Measurements from ENCODE around the gene ZNF627.
"Not testable (repeated sequence)": the region's sequence is repeated elsewhere in the genome, so short reads cannot be mapped to it uniquely, and the experiment has no call there.

ZNF627 gene

DNA sequence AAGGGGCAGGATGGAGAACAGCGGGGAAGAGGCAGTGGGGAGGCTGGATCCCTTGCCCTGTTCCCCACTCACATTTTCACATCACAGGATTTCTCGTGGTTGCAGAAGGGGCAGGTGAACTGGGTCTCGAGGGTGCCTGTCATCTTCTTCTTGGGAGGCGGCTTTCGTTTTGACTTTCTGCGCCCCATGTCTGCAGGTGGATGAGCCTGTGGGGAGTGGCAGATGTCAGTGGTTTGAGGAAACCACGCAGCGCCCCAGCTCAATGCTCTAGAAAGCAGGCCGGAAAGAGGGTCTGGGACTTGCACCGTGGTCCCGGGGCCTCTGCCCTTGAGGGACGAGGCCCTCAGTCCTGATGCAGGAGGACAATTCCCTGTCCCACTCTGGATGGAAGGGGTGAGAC, 43.1 kb upstream of the ZNF627 start:
- H3K4me3 ChIP-seq (ENCODE audit: low read depth, low read length): no peak overlapping the region
- TF ChIP-seq, protein P1, sequence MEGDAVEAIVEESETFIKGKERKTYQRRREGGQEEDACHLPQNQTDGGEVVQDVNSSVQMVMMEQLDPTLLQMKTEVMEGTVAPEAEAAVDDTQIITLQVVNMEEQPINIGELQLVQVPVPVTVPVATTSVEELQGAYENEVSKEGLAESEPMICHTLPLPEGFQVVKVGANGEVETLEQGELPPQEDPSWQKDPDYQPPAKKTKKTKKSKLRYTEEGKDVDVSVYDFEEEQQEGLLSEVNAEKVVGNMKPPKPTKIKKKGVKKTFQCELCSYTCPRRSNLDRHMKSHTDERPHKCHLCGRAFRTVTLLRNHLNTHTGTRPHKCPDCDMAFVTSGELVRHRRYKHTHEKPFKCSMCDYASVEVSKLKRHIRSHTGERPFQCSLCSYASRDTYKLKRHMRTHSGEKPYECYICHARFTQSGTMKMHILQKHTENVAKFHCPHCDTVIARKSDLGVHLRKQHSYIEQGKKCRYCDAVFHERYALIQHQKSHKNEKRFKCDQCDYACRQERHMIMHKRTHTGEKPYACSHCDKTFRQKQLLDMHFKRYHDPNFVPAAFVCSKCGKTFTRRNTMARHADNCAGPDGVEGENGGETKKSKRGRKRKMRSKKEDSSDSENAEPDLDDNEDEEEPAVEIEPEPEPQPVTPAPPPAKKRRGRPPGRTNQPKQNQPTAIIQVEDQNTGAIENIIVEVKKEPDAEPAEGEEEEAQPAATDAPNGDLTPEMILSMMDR (IDR thresholded peaks at IDR 0.05; ENCODE audit: low read depth, low read length): no peak

DNA sequence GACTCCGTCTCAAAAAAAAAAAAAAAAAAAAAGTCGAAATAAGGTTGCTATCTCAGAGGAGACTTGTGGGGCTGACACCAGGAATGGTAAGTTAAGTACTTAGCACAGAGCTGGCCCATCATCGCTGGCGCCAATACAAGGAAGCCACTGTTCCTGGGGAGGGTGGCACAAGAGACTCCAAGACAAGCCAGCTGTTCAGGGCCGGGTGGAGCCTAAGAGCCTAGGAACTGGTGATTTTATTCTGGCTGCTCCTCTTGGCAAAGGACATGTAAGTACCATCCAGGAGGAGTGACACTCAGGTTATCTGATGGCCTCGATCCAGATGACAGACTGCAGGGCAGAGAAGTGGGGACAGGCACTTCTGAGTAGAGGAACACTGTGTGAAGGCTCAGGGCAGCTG, 42.0 kb upstream of the ZNF627 start:
- TF ChIP-seq, protein P1 (IDR thresholded peaks at IDR 0.05; ENCODE audit: low read depth, low read length): no peak

DNA sequence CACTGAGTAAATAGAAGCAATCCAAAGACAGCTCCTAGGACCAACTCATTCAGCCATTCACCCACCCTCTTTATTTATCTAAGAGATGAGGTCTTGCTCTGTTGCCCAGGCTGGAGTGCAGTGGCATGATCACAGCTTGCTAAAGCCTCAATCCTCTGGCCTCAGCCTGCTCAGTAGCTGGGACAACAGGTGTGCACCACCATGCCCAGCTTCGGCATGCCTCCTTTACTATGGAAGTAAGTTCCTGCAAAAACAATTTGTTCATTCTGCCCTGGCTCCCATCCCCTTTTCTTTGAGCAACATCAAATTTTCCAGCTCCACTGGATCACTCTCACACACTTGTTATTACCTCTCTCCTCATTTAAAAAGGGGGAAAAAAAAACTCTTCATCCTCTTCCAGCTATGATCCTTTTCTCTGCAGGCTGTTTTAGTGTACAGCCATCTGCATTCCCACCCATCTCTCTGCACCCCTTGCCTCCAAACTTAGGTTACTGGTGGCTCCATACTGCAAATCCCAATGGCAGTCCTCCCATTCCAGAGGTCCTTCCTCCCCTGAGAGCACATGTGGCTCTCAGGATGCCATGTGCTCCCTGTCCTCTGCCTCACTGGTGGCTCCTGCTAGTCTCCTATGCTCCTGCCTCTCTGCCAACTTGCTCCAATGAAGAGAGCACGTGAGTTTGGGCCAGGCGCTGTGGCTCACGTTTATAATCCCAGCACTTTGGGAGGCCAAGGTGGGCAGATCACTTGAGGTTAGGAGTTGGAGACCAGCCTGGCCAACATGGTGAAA, 40.5 kb upstream of the ZNF627 start:
- TF ChIP-seq, protein P1 (IDR thresholded peaks at IDR 0.05; ENCODE audit: low read depth, low read length): no peak
- H3K4me3 ChIP-seq (ENCODE audit: low read depth, low read length): no peak overlapping the region

More for the DNA sequence above, 42.0 kb upstream of the ZNF627 start:
- no peak overlapping the region for H3K4me3 ChIP-seq (ENCODE audit: low read depth, low read length)

DNA sequence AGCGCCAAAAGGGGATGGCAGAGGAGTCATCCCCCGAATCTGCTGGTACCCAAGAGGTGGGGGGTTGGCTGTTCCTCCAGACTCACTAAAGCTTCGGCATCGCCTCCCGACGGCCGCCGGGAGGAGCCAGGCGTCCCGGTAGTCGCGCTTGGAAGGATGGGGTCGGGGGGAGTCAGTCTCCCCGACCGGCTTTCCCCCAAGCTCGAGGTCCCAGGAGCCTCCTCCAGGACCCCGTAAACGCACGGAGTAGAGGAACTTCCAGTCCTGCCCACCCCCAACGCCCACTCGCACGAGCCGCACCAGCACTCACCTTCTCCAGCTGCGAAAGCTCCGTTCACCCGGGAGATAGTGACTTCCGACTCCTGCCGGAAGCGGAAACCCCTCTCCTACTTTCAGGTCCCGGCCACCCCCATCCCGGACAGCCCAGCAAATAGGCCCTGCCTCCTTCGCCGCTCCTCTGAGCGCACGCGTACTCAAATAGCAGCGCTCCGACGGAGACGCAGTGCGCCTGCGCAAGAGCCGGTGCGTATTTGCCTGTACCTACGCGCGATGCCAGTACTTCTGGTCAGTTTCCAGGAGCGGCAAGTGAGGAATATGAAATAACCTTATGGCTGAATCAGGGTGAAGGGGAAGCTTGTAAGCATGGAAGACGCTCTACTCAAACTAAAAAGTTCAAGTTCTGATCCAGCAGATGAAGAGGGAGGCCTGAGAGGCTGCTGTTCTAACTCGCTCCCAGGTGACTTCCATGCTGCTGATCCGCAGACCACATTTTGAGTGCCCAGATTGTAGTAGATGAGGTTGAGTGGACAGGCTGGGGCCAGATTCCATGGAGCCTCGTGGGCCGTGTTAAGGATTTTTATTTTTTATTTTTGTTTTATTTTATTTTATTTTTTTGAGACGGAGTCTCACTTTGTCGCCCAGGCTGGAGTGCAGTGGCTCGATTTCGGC, 38.1 kb upstream of the ZNF627 start, which contains the start of gene ELOF1:
Gene ELOF1, minus strand, starts transcription at position 350 of the 948 bp plus-strand sequence. CDS start 4,883 bp downstream, outside the sequence.
- TF ChIP-seq, protein P1 (IDR thresholded peaks at IDR 0.05; ENCODE audit: low read depth, low read length): no peak
- H3K4me3 ChIP-seq (ENCODE audit: low read depth, low read length): peak within 1 kb of the TSS; percentile 99

DNA sequence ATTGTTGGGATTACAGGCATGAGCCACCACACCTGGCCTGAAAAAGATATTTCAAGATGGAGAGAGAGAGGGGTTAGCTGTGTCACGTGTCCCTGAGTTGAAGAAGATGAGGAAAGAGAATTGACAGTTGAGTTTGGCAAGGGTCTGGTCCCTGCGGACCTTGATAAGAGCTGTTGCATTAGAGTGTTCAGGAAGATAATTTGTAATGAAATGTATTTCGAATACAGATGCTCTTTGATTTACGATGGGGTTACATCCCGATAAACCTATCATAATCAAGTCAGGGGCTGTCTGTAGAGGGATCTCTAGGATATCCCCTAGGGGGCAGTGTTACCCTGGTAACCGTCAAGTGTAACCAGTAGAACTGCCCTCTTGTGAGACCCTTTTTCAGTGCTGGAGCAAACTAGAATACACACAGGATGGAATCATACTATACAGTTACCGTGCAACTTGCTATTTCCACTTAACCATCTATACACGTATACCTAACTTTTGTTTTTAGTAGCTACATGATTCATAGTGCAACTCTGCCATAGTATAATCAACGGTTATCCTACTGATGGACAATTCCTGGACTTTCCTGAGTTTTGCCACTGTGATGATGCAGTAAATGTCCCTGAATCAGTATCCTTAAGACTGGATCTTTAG, 36.8 kb upstream of the ZNF627 start:
- TF ChIP-seq, protein P1 (IDR thresholded peaks at IDR 0.05; ENCODE audit: low read depth, low read length): peak; percentile 59
- H3K4me3 ChIP-seq (ENCODE audit: low read depth, low read length): no peak overlapping the region

DNA sequence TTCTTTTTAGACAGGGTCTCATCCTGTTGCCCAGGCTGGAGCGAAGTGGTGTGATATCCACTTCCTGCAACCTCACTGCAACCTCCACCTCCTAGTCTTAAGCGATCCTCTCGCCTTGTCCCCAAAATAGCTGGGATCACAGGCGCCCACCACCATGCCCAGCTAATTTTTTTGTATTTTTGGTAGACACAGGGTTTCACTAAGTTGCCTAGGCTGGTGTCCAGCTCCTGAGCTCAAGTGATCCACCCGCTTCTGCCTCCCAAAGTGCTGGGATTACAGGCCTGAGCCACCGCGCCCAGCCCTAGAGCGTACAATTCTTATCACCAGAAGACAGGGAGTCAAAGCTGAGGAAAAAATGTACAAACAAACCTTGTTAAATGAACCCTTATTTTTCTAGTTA, 33.8 kb upstream of the ZNF627 start:
- TF ChIP-seq, protein P1 (IDR thresholded peaks at IDR 0.05; ENCODE audit: low read depth, low read length): no peak
- no peak overlapping the region for H3K4me3 ChIP-seq (ENCODE audit: low read depth, low read length)

DNA sequence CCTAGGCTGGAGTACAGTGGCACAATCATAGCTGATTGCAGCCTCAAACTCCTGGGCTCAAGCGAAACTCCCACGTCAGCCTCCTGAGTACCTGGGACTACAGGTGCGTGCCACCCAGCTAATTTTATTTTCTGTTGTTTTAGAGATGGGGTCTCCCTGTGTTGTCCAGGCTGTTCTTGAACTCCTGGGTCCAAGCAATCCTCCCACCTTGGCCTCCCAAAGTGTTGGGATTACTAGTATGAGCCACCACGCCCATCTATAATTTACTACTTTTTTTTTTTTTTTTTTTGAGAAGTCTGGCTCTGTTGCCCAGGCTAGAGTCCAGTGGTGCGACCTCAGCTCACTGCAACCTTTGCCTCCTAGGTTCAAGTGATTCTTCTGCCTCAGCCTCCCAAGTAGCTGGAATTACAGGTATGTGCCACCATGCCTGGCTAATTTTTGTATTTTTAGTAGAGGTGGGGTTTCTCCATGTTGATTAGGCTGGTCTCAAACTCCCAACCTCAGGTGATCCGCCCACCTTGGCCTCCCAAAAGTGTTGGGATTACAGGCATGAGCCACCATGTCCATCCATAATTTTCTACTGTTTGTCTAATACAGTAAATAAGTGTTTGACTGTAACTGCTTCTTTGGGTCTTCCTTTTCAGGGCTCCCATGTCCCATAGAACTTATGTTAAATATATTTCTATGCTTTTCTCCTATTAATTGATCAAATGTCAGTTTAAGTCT, 33.0 kb upstream of the ZNF627 start:
- not testable (repeated sequence) for H3K4me3 ChIP-seq (ENCODE audit: low read depth, low read length)

DNA sequence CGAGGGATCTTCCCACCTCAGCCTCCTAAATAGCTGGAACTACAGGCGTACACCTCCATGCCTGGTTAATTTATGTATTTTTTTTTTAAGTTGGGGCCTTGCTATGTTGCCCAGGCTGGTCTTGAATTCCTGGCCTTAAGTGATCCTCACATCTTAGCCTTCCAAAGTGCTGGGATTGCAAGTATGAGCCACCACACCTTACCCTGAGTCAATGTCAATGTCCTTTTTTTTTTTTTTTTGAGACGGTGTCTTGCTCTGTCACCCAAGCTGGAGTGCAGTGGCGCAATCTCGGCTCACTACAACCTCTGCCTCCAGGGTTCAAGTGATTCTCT, 31.7 kb upstream of the ZNF627 start:
- not testable (repeated sequence) for H3K4me3 ChIP-seq (ENCODE audit: low read depth, low read length)

Data from WI38 (cell line).